Chondrocyte (in vitro differentiated cells): ENCODE results near the gene GAS6. TPM values are rescaled to one million over a fixed set of nuclear protein-coding genes. Genes with fewer than 3 reads are reported as not detected.

ENCODE experiments used
- DNase-seq: peaks from one replicate; pipeline ENCODE4 v3.0.0; 2021; ENCODE audit warnings: mixed read lengths, low spot score
- H3K27ac Mint-ChIP-seq: one replicate; pipeline ENCODE4 v1.8.0; 2021; ENCODE audit warnings: mild to moderate bottlenecking, moderate library complexity, mixed read lengths; ENCODE audit not compliant: unreplicated experiment
- H3K27me3 Mint-ChIP-seq: 2 replicates; pipeline ENCODE4 v1.8.0; 2021; ENCODE audit warnings: low read depth, mixed read lengths
- H3K36me3 Mint-ChIP-seq: 2 replicates; pipeline ENCODE4 v1.8.0; 2021; ENCODE audit warnings: low read depth, mixed read lengths
- H3K4me1 Mint-ChIP-seq: 2 replicates; pipeline ENCODE4 v1.8.0; 2021; ENCODE audit warnings: low read depth, mild to moderate bottlenecking, mixed read lengths
- H3K4me3 Mint-ChIP-seq: one replicate; pipeline ENCODE4 v1.8.0; 2021; ENCODE audit warnings: mild to moderate bottlenecking, moderate library complexity, mixed read lengths; ENCODE audit not compliant: unreplicated experiment
- H3K9me3 Mint-ChIP-seq: 2 replicates; pipeline ENCODE4 v1.8.0; 2021; ENCODE audit warnings: low read depth, mixed read lengths
- CTCF ChIP-seq: fragments of 200-600 bp; sonication (generic); IDR thresholded peaks from 2 replicates; pipeline ENCODE4 v1.5.0; 2021; ENCODE audit warnings: antibody characterized with exemption, mild to moderate bottlenecking, moderate library complexity
- total RNA-seq: library from RNA; stranded (reverse); gene quantifications from 3 replicates; pipeline ENCODE4 v1.2.1, GENCODE V29; 2021

Gene GAS6
- total RNA-seq, 1 donor from 2014 or later: 111 TPM

GRCh38 chr13:113802090-113802531 is 61.8 kb downstream of the GAS6 start:
- H3K4me3 Mint-ChIP-seq: no peak overlapping the region
- H3K27ac Mint-ChIP-seq: no peak overlapping the region
- peak; percentile 47 for TF ChIP-seq CTCF
- peaks cover 5% of the 10 kb centered on the region for H3K4me1 Mint-ChIP-seq
- H3K27me3 Mint-ChIP-seq: no peaks in the 10 kb centered on the region
- no peaks in the 10 kb centered on the region for H3K9me3 Mint-ChIP-seq
- H3K36me3 Mint-ChIP-seq: no peaks in the 10 kb centered on the region
- DNase-seq: peak; percentile 91

- H3K9me3 Mint-ChIP-seq: no peaks in the 10 kb centered on the region
- no peak overlapping the region for H3K4me3 Mint-ChIP-seq
- H3K27ac Mint-ChIP-seq: no peak overlapping the region
- no peaks in the 10 kb centered on the region for H3K36me3 Mint-ChIP-seq
- H3K4me1 Mint-ChIP-seq: peaks cover 5% of the 10 kb centered on the region
- no peaks in the 10 kb centered on the region for H3K27me3 Mint-ChIP-seq
- peak; percentile 84 for DNase-seq
- no peak for TF ChIP-seq CTCF
Measured at GRCh38 chr13:113801289-113801961, 62.5 kb downstream of the GAS6 start.

GRCh38 chr13:113800576-113800926 is 63.3 kb downstream of the GAS6 start:
- H3K4me1 Mint-ChIP-seq: peaks cover 5% of the 10 kb centered on the region
- no peaks in the 10 kb centered on the region for H3K27me3 Mint-ChIP-seq
- TF ChIP-seq CTCF: no peak
- no peak overlapping the region for H3K4me3 Mint-ChIP-seq
- DNase-seq: peak; percentile 72
- no peak overlapping the region for H3K27ac Mint-ChIP-seq
- H3K9me3 Mint-ChIP-seq: no peaks in the 10 kb centered on the region
- H3K36me3 Mint-ChIP-seq: no peaks in the 10 kb centered on the region

- Mint-ChIP-seq H3K4me1 (peaks cover 5% of the 10 kb centered on the region), H3K27ac (no peak overlapping the region), H3K4me3 (no peak overlapping the region), H3K36me3 (no peaks in the 10 kb centered on the region), H3K27me3 (peaks cover 5% of the 10 kb centered on the region), H3K9me3 (no peaks in the 10 kb centered on the region)
- no peak for DNase-seq
- no peak for TF ChIP-seq CTCF
Measured at GRCh38 chr13:113798200-113798811, 65.6 kb downstream of the GAS6 start.

- Mint-ChIP-seq H3K27me3 (peaks cover 11% of the 10 kb centered on the region), H3K4me1 (peaks cover 3% of the 10 kb centered on the region), H3K27ac (no peak overlapping the region), H3K36me3 (no peaks in the 10 kb centered on the region), H3K9me3 (no peaks in the 10 kb centered on the region), H3K4me3 (no peak overlapping the region)
- no peak for TF ChIP-seq CTCF
- DNase-seq: no peak
Measured at GRCh38 chr13:113796964-113797676, 66.8 kb downstream of the GAS6 start.
